Stimulated activated naive CD8-positive, alpha-beta T cell treated with anti-CD3 and anti-CD28 coated beads, Interleukin-15, Interleukin-2, amounts not matched to agents 100 ng/mL and 50 ng/mL, for 24 hours (primary cell): ENCODE measurements around the gene MTG2.
A peak's percentile ranks its signal among the peaks of the same experiment; 100 is the strongest.

ENCODE experiments used
- H3K27ac Mint-ChIP-seq: one replicate; pipeline ENCODE4 v1.8.0; 2021; ENCODE audit warnings: mild to moderate bottlenecking, mixed read lengths
- H3K27me3 Mint-ChIP-seq: one replicate; pipeline ENCODE4 v1.8.0; 2021; ENCODE audit warnings: mixed read lengths
- H3K36me3 Mint-ChIP-seq: one replicate; pipeline ENCODE4 v1.8.0; 2021; ENCODE audit warnings: low read depth, mixed read lengths
- H3K4me1 Mint-ChIP-seq: one replicate; pipeline ENCODE4 v1.8.0; 2021; ENCODE audit warnings: low read depth, mixed read lengths
- H3K4me3 Mint-ChIP-seq: one replicate; pipeline ENCODE4 v1.8.0; 2021; ENCODE audit warnings: mild to moderate bottlenecking, mixed read lengths
- H3K9me3 Mint-ChIP-seq: one replicate; pipeline ENCODE4 v1.8.0; 2021; ENCODE audit warnings: mixed read lengths

MTG2 gene

DNA sequence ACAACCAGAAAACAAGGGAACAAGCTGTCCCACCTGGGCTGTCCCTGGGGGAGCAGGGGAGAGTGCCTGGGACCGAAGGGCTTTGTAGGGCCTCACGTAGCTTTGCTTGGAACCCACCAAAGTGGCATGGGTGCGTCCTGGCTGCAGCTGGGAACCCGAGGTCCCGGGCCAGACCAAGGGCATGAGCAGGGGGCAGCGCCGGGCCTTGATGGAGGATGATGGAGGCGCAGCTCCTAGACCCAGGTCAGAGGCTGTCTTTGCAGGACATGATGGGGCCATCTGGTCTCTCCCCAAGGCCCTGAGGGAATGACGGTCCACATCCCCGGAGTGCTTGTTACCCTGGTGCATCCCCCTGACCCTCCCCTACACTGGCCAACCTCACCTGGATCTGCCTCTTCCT lies 47.9 kb downstream of the MTG2 start:
- H3K9me3 Mint-ChIP-seq = no peaks in the 10 kb centered on the region
- no peaks in the 10 kb centered on the region for H3K36me3 Mint-ChIP-seq
- peaks cover 8% of the 10 kb centered on the region for H3K27me3 Mint-ChIP-seq
- no peak overlapping the region for H3K27ac Mint-ChIP-seq
- H3K4me3 Mint-ChIP-seq = no peak overlapping the region
- H3K4me1 Mint-ChIP-seq = no peaks in the 10 kb centered on the region

GRCh38 chr20:62231292-62231691 lies 48.5 kb downstream of the MTG2 start:
- H3K27ac Mint-ChIP-seq = no peak overlapping the region
- H3K4me1 Mint-ChIP-seq = no peaks in the 10 kb centered on the region
- peaks cover 4% of the 10 kb centered on the region for H3K27me3 Mint-ChIP-seq
- no peak overlapping the region for H3K4me3 Mint-ChIP-seq
- H3K9me3 Mint-ChIP-seq = no peaks in the 10 kb centered on the region
- H3K36me3 Mint-ChIP-seq = no peaks in the 10 kb centered on the region

DNA sequence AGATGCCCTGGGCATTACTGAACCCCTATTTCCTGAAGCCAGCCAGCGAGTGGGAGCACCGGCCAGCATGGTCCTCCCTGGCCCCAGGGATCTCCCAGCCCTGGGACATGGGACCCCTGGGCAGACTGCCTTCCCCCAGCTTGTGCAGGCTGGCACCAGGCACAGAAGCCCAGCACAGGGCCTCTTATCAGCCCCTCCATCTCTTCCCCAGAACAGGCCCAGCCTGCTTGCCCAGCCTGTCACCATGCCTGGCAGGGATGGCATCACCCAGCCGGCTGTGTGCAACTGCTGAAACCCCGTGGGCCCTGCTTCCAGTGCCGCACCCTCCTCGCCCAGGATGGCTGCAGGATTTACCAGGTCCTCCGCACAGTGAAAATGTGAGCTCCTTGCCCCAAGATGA lies 49.4 kb downstream of the MTG2 start:
- Mint-ChIP-seq H3K27ac (no peak overlapping the region), H3K4me1 (no peaks in the 10 kb centered on the region), H3K9me3 (no peaks in the 10 kb centered on the region), H3K4me3 (no peak overlapping the region), H3K27me3 (no peaks in the 10 kb centered on the region), H3K36me3 (no peaks in the 10 kb centered on the region)

DNA sequence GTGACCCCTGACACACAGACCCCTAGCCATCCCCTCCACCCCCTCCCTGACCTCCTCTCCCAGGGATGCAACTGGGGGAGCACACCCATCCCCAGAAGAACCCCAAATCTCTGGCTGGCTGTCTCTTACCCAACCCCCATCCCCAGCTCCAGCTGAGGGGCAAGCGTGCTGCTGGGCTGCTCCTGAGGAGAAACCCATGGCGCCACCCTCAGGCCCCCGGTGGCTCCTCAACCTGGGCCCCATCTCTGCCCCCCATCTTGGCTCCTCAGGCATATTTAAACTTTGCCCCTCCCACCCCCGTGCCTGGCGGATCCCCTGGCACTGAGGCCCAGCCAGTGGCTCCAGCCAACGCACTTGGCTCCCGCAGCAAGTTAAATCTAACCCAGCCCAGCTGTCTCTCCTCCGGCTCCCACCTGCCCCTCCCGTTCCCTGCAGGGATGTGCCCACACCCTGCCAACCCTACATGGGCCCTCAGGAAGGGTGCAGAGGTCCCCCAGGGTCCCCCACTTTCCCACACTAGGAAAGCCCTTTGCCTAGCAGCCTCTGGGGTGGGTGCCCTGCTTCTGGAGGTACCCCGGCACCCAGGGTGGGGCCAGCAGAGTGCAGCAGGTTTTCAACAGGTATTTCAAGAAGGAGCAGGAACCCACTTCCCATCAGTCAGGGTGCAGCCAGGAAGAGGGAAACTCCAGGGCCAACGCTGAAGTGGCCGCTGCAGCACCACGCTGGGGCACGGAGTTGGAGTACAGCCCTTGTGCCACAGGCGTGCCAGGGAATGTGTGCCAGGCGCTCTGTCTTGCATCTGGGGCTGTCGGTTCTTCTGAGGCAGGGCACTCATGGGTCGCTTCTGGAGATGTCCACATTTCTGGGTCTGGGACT lies 50.2 kb downstream of the MTG2 start:
- Mint-ChIP-seq H3K27ac (no peak overlapping the region), H3K4me1 (peaks cover 6% of the 10 kb centered on the region), H3K27me3 (no peaks in the 10 kb centered on the region), H3K9me3 (no peaks in the 10 kb centered on the region), H3K36me3 (no peaks in the 10 kb centered on the region), H3K4me3 (no peak overlapping the region)

DNA sequence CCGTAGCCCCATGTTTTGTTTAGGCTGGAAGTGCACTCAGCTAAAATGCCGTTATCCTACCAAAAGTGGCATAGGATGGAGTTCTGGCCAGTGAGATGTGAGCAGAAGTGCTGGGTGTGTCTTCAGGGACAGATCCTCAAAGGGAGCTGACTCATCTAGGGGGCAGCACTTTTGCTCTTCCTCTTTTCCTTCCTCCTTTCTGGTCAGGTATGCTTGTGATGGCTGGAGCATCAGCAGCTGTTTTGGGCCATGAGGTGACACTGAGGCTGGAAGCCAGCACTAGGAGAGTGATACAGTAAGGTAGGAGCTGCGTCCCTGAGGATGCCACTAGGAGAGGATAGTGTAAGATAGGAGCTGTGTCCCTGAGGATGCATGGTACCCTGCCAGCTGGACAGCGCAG lies 50.9 kb downstream of the MTG2 start:
- Mint-ChIP-seq H3K27me3 (no peaks in the 10 kb centered on the region), H3K9me3 (no peaks in the 10 kb centered on the region), H3K4me1 (peaks cover 6% of the 10 kb centered on the region), H3K27ac (no peak overlapping the region), H3K36me3 (no peaks in the 10 kb centered on the region), H3K4me3 (no peak overlapping the region)

DNA sequence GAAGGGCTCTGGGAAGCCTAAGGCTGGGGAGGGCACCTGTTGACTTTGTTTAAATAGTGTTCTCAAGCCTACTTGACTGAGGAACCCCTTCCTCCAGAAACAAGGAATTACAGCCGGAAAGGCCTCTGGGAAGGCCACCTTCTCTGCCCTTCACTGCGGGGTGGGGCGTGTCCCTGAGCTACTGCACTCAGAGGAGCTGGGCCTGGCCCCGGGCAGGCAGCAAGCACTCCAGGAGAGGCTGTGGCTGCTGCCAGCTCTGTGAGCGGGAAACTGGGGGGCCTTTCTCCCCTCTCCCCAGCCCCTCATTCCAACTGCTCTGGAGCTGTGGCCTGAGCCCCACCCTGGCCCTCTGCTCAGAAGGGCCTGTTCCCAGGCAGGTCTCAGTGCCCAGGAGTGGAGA lies 51.5 kb downstream of the MTG2 start:
- Mint-ChIP-seq H3K4me3 (no peak overlapping the region), H3K4me1 (peaks cover 6% of the 10 kb centered on the region), H3K9me3 (no peaks in the 10 kb centered on the region), H3K27me3 (no peaks in the 10 kb centered on the region), H3K27ac (no peak overlapping the region), H3K36me3 (no peaks in the 10 kb centered on the region)

DNA sequence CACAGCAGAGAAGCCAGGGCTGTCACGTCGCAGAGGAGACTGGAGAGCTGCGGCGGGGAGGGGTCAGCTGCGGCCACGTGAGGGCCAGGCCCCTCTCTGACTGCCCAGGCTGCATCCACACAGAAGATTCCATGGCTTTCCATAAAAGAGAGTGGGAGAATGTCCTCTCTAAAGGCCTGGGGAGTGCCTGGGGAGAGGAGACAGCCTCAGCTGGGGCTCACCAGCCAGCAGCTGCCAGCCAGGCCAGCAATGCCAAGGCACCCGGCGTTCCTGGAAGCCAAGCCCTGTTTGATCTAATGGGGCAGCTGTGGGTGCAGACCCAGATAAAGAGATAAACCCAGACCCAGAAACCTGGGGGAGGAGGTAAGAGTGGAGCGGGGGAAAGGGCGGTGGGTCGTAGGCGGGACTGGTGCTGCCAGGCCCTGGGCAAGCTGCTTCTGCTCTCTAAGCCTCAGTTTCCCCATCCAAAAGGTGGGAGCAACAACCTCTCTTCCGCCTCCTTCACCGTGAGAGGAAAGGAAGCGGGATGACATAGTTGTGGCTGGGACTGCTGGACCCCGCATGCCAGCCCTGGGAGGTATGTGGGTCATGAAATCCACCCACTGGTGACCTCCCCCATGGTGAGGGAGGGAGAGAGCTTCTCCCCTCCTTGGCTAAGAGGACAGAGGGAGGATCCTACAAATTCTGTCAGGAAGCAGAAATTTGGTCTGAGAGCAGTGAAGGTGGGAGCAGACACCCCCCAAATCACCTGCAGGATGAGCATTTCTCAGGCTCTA lies 52.4 kb downstream of the MTG2 start:
- H3K27me3 Mint-ChIP-seq = no peaks in the 10 kb centered on the region
- H3K4me3 Mint-ChIP-seq = no peak overlapping the region
- no peaks in the 10 kb centered on the region for H3K9me3 Mint-ChIP-seq
- no peaks in the 10 kb centered on the region for H3K36me3 Mint-ChIP-seq
- no peak overlapping the region for H3K27ac Mint-ChIP-seq
- peaks cover 13% of the 10 kb centered on the region for H3K4me1 Mint-ChIP-seq

DNA sequence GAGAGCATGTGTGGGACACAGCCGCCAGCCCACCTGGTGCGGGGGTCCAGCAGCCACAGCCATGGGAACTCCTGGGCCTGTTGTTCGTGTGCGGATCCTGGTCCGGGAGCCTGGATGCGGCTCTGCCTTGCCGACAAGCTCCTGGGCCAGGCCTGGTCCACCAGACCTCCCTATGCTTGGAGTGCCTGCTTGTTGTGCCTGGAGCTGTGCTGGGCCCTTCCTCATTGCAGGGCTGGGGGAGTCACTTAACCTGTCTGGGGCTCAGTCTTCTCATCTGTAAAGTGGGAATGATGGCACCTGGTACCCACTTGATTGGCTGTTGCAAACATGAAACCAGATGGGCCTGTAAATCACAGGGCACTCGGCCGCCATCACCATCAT lies 52.9 kb downstream of the MTG2 start:
- H3K4me1 Mint-ChIP-seq = peaks cover 19% of the 10 kb centered on the region
- no peak overlapping the region for H3K27ac Mint-ChIP-seq
- H3K27me3 Mint-ChIP-seq = no peaks in the 10 kb centered on the region
- no peak overlapping the region for H3K4me3 Mint-ChIP-seq
- no peaks in the 10 kb centered on the region for H3K36me3 Mint-ChIP-seq
- H3K9me3 Mint-ChIP-seq = no peaks in the 10 kb centered on the region

DNA sequence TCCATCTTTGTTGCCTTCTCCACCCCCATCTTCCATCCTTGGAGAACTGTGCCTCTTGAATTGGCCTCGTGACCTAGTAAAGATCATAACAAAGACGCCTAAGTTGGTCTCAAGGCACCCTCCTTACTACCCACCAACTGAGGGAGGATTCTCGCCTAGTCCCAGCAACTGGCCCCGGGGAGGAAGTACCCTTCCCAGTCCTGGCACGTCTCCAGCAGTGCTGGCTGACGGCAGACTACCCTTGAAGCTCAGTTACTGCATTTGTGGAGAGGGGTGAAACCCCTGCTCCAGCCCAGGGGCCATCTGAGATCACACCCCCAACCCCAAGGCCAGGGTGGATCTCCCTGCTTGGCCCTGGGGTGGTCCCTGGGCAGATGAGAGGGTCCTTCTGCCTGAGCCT lies 53.4 kb downstream of the MTG2 start:
- Mint-ChIP-seq H3K27ac (no peak overlapping the region), H3K27me3 (no peaks in the 10 kb centered on the region), H3K4me1 (peaks cover 21% of the 10 kb centered on the region), H3K36me3 (peaks cover under 1% of the 10 kb centered on the region), H3K4me3 (no peak overlapping the region), H3K9me3 (no peaks in the 10 kb centered on the region)

DNA sequence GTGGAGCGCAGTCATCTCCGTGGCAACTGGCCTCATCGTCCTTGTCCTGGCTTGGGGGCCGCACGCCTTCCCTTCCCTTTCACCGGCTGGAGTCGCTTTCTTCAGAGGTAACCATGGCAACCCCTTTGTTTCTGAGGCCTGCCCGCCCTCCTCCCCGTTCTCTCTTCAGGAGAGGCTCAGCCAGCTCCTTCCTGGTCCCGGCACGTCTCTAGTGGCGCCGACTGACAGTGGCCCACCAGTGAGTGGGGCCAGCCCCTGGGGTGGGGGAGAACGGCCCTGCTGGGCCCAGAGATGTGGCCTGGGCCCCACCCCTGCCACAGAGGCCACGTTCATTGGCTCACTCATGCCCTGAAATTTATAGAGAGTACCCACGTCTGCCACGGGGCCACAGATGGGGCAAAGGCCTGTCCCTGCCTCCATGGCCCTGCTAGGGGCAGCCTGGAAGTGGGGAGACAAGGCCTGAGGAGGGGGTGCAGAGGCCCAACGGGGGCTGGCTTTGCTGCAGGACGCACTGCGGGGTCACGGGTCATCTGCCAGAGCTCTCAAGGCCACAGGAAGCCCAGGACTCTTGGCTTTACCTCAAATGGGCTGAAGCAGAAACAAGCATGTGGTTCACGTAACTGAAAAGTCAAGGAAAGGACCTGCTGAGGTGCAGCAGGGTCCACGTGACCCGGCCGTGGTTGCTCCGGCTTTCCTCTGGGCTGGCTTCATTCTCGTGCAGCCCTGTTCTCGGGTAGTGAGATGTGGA lies 54.1 kb downstream of the MTG2 start:
- H3K27ac Mint-ChIP-seq = no peak overlapping the region
- H3K4me1 Mint-ChIP-seq = peaks cover 21% of the 10 kb centered on the region
- no peaks in the 10 kb centered on the region for H3K9me3 Mint-ChIP-seq
- H3K4me3 Mint-ChIP-seq = no peak overlapping the region
- H3K36me3 Mint-ChIP-seq = peaks cover 4% of the 10 kb centered on the region
- no peaks in the 10 kb centered on the region for H3K27me3 Mint-ChIP-seq

GRCh38 chr20:62237514-62237800 lies 54.6 kb downstream of the MTG2 start:
- H3K4me1 Mint-ChIP-seq = peaks cover 22% of the 10 kb centered on the region
- peak overlapping the region; percentile 81 for H3K27ac Mint-ChIP-seq
- H3K36me3 Mint-ChIP-seq = peaks cover 4% of the 10 kb centered on the region
- H3K27me3 Mint-ChIP-seq = no peaks in the 10 kb centered on the region
- H3K9me3 Mint-ChIP-seq = no peaks in the 10 kb centered on the region
- peak overlapping the region; percentile 76 for H3K4me3 Mint-ChIP-seq

- Mint-ChIP-seq H3K9me3 (no peaks in the 10 kb centered on the region), H3K36me3 (peaks cover 4% of the 10 kb centered on the region), H3K27me3 (no peaks in the 10 kb centered on the region), H3K4me1 (peaks cover 28% of the 10 kb centered on the region), H3K4me3 (peak within 1 kb of the TSS; percentile 85), H3K27ac (peak within 1 kb of the TSS; percentile 81)
These were observed 55.2 kb downstream of the MTG2 start, which contains the start of gene OSBPL2 for GRCh38 chr20:62237801-62238568. Gene OSBPL2 (plus strand): TSS chr20:62238521. CDS start chr20:62256185, 17,664 bp downstream.

DNA sequence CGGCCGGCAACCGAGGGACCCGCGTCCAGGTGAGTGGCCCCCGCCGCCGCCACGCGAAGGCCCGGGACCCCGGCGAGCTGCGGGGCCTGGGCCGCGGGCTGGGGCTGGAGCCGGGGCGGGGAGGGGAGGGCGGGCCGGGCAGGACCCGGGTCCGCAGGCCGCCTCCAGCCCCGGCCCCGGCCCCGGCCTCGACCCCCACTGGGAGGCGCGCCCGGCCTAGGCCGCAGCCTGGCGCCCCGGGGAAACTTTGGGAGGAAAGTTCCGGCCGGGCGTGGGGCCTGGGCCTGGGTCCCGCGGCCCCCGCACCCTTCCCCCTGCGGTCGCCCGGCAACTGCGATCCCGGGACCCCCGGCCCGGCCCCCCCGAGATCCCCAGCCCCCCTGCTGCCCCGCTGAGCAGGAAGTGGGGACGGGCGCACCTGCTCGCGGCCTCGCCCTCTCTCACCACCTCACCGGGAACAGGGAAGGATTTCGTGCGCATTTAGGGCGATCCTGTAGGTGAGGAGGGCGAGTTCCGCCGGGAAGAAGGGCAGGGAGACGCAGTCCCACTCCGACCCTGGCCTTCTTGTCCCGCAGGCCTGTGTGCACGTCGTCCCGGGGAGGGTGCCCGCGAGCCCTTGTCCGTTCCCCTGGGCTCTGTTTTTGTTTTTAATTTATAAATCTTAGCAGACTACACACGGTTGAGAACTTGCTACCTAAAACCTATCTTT lies 55.9 kb downstream of the MTG2 start:
- Mint-ChIP-seq H3K27ac (peak overlapping the region; percentile 70), H3K4me1 (peaks cover 29% of the 10 kb centered on the region), H3K9me3 (no peaks in the 10 kb centered on the region), H3K36me3 (peaks cover 4% of the 10 kb centered on the region), H3K27me3 (no peaks in the 10 kb centered on the region), H3K4me3 (peak overlapping the region; percentile 85)

DNA sequence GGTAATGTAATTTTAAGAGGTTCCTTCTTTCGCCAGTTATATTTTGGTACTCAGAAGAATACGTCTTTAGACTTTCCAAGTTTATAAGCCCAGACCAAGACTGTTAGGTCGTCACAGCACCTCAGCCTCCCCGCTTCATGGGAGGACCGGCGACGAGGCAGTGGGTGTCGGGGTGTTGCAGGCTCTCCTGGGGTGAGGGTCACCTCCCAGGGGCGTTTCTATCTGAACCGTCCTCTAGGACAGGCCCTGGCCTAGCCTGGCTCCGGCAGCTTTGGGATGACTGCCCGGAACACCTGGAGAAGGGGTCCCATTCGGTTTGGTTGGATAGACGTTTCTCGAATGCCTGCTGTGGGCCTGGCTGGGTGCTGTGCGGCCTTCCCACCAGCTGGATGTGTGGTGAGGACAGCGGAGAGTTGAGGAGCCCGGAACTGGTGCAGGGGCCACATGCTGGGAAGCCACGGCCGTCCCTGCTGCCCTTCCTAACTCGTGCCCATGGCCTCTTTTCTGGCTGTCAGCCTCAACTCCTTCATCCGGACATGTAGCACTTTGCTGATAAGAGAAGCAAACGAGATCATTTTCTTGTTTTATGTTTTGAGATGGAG lies 56.6 kb downstream of the MTG2 start:
- Mint-ChIP-seq H3K9me3 (no peaks in the 10 kb centered on the region), H3K4me1 (peaks cover 32% of the 10 kb centered on the region), H3K27me3 (no peaks in the 10 kb centered on the region), H3K36me3 (peaks cover 4% of the 10 kb centered on the region), H3K27ac (peak overlapping the region; percentile 70), H3K4me3 (peak overlapping the region; percentile 85)
